GM19467 (cell line): ENCODE results near the gene CCDC9.

Experiments
- ATAC-seq: cut with Tn5 transposase; IDR thresholded peaks from one replicate; pipeline ENCODE4 v1.9.1; 2021; ENCODE audit warnings: mild to moderate bottlenecking, moderate library complexity; ENCODE audit not compliant: unreplicated experiment

CCDC9 gene

GRCh38 chr19:47255879-47256692 is at the start of gene CCDC9:
Gene CCDC9 (plus strand): TSS chr19:47256525. CDS start chr19:47258401, 1,876 bp downstream.
- ATAC-seq = peak; percentile 48

GRCh38 chr19:47209319-47210179 is 46.8 kb upstream of the CCDC9 start:
- no peak for ATAC-seq

- no peak for ATAC-seq
Measured at GRCh38 chr19:47210180-47210490, 46.2 kb upstream of the CCDC9 start.

GRCh38 chr19:47210689-47211316 is 45.5 kb upstream of the CCDC9 start:
- no peak for ATAC-seq

GRCh38 chr19:47215581-47215980 is 40.7 kb upstream of the CCDC9 start:
- ATAC-seq = no peak

GRCh38 chr19:47221080-47221841 is 35.1 kb upstream of the CCDC9 start:
- no peak for ATAC-seq

GRCh38 chr19:47221890-47222289 is 34.4 kb upstream of the CCDC9 start:
- ATAC-seq = no peak

GRCh38 chr19:47225746-47226425 is 30.4 kb upstream of the CCDC9 start:
- ATAC-seq = peak; percentile 38

- ATAC-seq = peak; percentile 14
Measured at GRCh38 chr19:47226426-47227351, 29.6 kb upstream of the CCDC9 start.

- ATAC-seq = no peak
Measured at GRCh38 chr19:47227352-47228167, 28.8 kb upstream of the CCDC9 start.

- no peak for ATAC-seq
Measured at GRCh38 chr19:47228168-47228936, 28.0 kb upstream of the CCDC9 start.

- ATAC-seq = no peak
Measured at GRCh38 chr19:47228937-47229675, 27.2 kb upstream of the CCDC9 start.

GRCh38 chr19:47229676-47230053 is 26.7 kb upstream of the CCDC9 start:
- no peak for ATAC-seq

GRCh38 chr19:47230054-47230920 is 26.0 kb upstream of the CCDC9 start:
- no peak for ATAC-seq

- no peak for ATAC-seq
Measured at GRCh38 chr19:47230921-47231214, 25.5 kb upstream of the CCDC9 start, which contains the start of gene BBC3. Gene BBC3 (minus strand): TSS chr19:47231199. CDS start chr19:47228431, 2,768 bp downstream.
